Neural crest cell (in vitro differentiated cells): Measurements from ENCODE around the gene NPRL2. TPM values are rescaled to one million over a fixed set of nuclear protein-coding genes. Genes with fewer than 3 reads are reported as not detected.

Experiments used
- DNase-seq: peaks from one replicate; pipeline ENCODE4 v3.0.0; 2021; ENCODE audit warnings: low read depth, mixed read lengths, low spot score
- H3K27ac Mint-ChIP-seq: one replicate; pipeline ENCODE4 v1.8.0; 2021; ENCODE audit warnings: mild to moderate bottlenecking, mixed read lengths; ENCODE audit not compliant: unreplicated experiment
- H3K27me3 Mint-ChIP-seq: 2 replicates; pipeline ENCODE4 v1.8.0; 2021; ENCODE audit warnings: low read depth, mild to moderate bottlenecking, mixed read lengths
- H3K36me3 Mint-ChIP-seq: 2 replicates; pipeline ENCODE4 v1.8.0; 2021; ENCODE audit warnings: low read depth, mild to moderate bottlenecking, mixed read lengths
- H3K4me1 Mint-ChIP-seq: 2 replicates; pipeline ENCODE4 v1.8.0; 2021; ENCODE audit warnings: mixed read lengths
- H3K4me3 Mint-ChIP-seq: one replicate; pipeline ENCODE4 v1.8.0; 2021; ENCODE audit warnings: mild to moderate bottlenecking, mixed read lengths
- H3K9me3 Mint-ChIP-seq: 2 replicates; pipeline ENCODE4 v1.8.0; 2021; ENCODE audit warnings: mixed read lengths
- CTCF ChIP-seq: fragments of 200-600 bp; sonication (generic); conservative IDR thresholded peaks from 2 replicates; pipeline ENCODE4 v1.5.0; 2021; ENCODE audit warnings: antibody characterized with exemption, mild to moderate bottlenecking
- total RNA-seq: library from RNA; stranded (reverse); gene quantifications from 2 replicates; pipeline ENCODE4 v1.2.1, GENCODE V29; 2021

NPRL2 gene
- total RNA-seq, 1 donor from 2014 or later: 30.6 TPM

GRCh38 chr3:50383750-50384149 lies 33.2 kb upstream of the NPRL2 start:
- no peaks in the 10 kb centered on the region for H3K9me3 Mint-ChIP-seq
- H3K27me3 Mint-ChIP-seq: no peaks in the 10 kb centered on the region
- DNase-seq: no peak
- H3K4me3 Mint-ChIP-seq: no peak overlapping the region
- peaks cover 10% of the 10 kb centered on the region for H3K4me1 Mint-ChIP-seq
- H3K36me3 Mint-ChIP-seq: no peaks in the 10 kb centered on the region
- TF ChIP-seq CTCF: no peak
- no peak overlapping the region for H3K27ac Mint-ChIP-seq

- H3K4me1 Mint-ChIP-seq: peaks cover 10% of the 10 kb centered on the region
- H3K27me3 Mint-ChIP-seq: no peaks in the 10 kb centered on the region
- no peaks in the 10 kb centered on the region for H3K9me3 Mint-ChIP-seq
- no peak overlapping the region for H3K27ac Mint-ChIP-seq
- H3K4me3 Mint-ChIP-seq: no peak overlapping the region
- DNase-seq: no peak
- H3K36me3 Mint-ChIP-seq: no peaks in the 10 kb centered on the region
- TF ChIP-seq CTCF: no peak
Observed at GRCh38 chr3:50382722-50383121, 32.1 kb upstream of the NPRL2 start.

- H3K4me1 Mint-ChIP-seq: peaks cover 10% of the 10 kb centered on the region
- H3K27ac Mint-ChIP-seq: no peak overlapping the region
- H3K9me3 Mint-ChIP-seq: no peaks in the 10 kb centered on the region
- TF ChIP-seq CTCF: no peak
- no peaks in the 10 kb centered on the region for H3K27me3 Mint-ChIP-seq
- no peaks in the 10 kb centered on the region for H3K36me3 Mint-ChIP-seq
- DNase-seq: no peak
- no peak overlapping the region for H3K4me3 Mint-ChIP-seq
Observed at GRCh38 chr3:50381383-50381782, 30.8 kb upstream of the NPRL2 start.

GRCh38 chr3:50380405-50381085 lies 30.0 kb upstream of the NPRL2 start:
- H3K27me3 Mint-ChIP-seq: no peaks in the 10 kb centered on the region
- H3K36me3 Mint-ChIP-seq: no peaks in the 10 kb centered on the region
- H3K4me3 Mint-ChIP-seq: no peak overlapping the region
- H3K9me3 Mint-ChIP-seq: no peaks in the 10 kb centered on the region
- H3K4me1 Mint-ChIP-seq: peaks cover 10% of the 10 kb centered on the region
- no peak for TF ChIP-seq CTCF
- H3K27ac Mint-ChIP-seq: peak overlapping the region; percentile 71
- DNase-seq: no peak

- no peak for TF ChIP-seq CTCF
- peak overlapping the region; percentile 78 for H3K27ac Mint-ChIP-seq
- H3K36me3 Mint-ChIP-seq: no peaks in the 10 kb centered on the region
- peaks cover 7% of the 10 kb centered on the region for H3K4me1 Mint-ChIP-seq
- H3K4me3 Mint-ChIP-seq: no peak overlapping the region
- DNase-seq: no peak
- H3K9me3 Mint-ChIP-seq: no peaks in the 10 kb centered on the region
- H3K27me3 Mint-ChIP-seq: no peaks in the 10 kb centered on the region
Observed at GRCh38 chr3:50378757-50379156, 28.2 kb upstream of the NPRL2 start.
